HG02798 (cell line): Measurements from ENCODE around the gene DEFB112.

ENCODE experiments used
- ATAC-seq: cut with Tn5 transposase; IDR thresholded peaks from one replicate; pipeline ENCODE4 v1.9.1; 2021; ENCODE audit warnings: mild to moderate bottlenecking; ENCODE audit not compliant: unreplicated experiment, poor library complexity

The DEFB112 gene

DNA sequence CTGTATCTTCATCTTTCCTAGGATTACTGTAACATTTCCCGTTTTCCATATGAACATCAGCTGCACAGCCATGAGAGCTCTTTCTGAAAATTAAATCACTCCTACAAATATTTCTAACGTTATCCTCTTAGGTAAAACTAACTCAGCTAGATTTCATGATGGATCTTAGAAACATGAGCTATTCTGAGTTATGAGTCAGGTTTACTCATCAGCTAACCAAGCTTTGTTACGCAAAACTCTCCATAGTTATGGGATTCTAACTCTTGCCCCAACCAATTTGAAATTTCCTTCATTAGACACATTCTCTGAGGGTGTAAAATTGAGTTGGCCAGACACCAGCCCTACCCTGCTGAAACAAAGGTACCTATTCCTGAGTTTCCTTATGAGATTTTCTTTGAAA, 41.9 kb downstream of the DEFB112 start:
- ATAC-seq: no peak

DNA sequence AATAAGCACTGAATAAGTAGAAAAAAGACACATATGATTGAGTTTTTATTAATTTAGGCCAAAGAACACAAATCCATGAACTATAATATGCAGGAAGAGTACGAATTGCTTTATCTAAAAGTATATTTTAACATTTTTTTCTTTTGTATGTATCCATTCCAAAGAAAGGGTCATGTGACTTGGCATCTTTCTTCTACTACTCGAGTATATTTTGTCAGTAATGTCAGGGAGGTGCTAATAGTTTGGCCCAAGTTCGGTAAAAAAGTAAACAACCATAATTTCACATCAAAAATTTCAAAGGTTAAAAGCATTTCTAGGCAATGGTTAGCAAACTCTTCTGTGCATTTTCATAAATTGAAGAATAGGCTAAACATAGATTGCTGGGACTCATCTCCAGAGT, 46.6 kb downstream of the DEFB112 start:
- no peak for ATAC-seq

DNA sequence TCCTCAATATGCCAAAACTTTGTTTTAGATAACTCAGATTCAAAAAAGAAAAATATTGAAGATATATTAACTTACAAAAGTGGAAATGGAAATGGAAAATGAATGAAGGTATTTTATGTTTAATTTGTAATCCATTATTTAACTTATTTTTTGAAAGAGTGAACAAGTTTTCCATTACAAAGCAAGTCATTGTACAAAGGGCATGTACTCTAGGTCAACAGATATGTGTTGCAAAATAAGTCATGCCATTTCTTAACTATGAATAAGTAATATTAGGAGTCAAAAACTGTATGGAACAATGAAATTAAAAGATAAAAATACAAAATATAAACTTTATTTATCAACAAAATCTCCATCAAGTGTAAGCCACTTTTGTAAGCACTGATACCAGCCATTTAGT, 54.5 kb downstream of the DEFB112 start:
- no peak for ATAC-seq
